CD14-positive monocyte (primary cell): ENCODE measurements around the gene GPX5. TPM values are rescaled to one million over a fixed set of nuclear protein-coding genes. Genes with fewer than 3 reads are reported as not detected.

Experiments
- DNase-seq, 3 donors: peaks; one replicate each; pipeline ENCODE4 v3.0.0-alpha.2; 2011 to 2022
- H2AFZ ChIP-seq: 2 replicates; pipeline ENCODE4 v1.6.0; 2012; ENCODE audit warnings: mild to moderate bottlenecking, low read depth, low read length, inconsistent platforms; ENCODE audit not compliant: insufficient read depth, poor library complexity, severe bottlenecking
- H3K27ac ChIP-seq, 2 donors: 1 replicate in 1 of 2; 2 replicates in 1 of 2; pipeline ENCODE4 v1.5.1; 2012 to 2013; ENCODE audit warnings: low read length in 2 of 2, control low read depth in 1 of 2, inconsistent platforms in 1 of 2, low read depth in 1 of 2, mild to moderate bottlenecking in 1 of 2
- H3K27me3 ChIP-seq, 2 donors: one replicate each; pipeline versions ENCODE4 v1.6.0 to v1.6.1; 2011 to 2013; ENCODE audit warnings: low read length in 2 of 2; ENCODE audit not compliant: control insufficient read depth in 2 of 2, insufficient read depth in 2 of 2
- H3K36me3 ChIP-seq, 2 donors: replicated peaks in 1 of 2; 1 replicate in 1 of 2; 2 replicates in 1 of 2; pipeline versions ENCODE4 v1.5.1 to v1.6.1; 2012 to 2013; ENCODE audit warnings: low read length in 2 of 2, control low read depth in 1 of 2, inconsistent platforms in 1 of 2, mild to moderate bottlenecking in 1 of 2; ENCODE audit not compliant: insufficient read depth in 2 of 2, control insufficient read depth in 1 of 2
- H3K4me1 ChIP-seq, 2 donors: 1 replicate in 1 of 2; 2 replicates in 1 of 2; pipeline versions ENCODE4 v1.5.1 to v1.6.1; 2012 to 2013; ENCODE audit warnings: low read length in 2 of 2, control low read depth in 1 of 2, inconsistent platforms in 1 of 2, mild to moderate bottlenecking in 1 of 2, moderate library complexity in 1 of 2; ENCODE audit not compliant: insufficient read depth in 2 of 2, control insufficient read depth in 1 of 2
- H3K4me2 ChIP-seq: replicated peaks from 2 replicates; pipeline ENCODE3; 2012; ENCODE audit warnings: low read length, moderate library complexity, mild to moderate bottlenecking; ENCODE audit not compliant: poor library complexity, severe bottlenecking; ENCODE audit errors: extremely low read depth
- H3K4me3 ChIP-seq, 3 experiments: fragments of 200-600 bp in 1 of 3; sonication (generic) in 1 of 3; replicated peaks in 1 of 3; 1 replicate in 2 of 3; 2 replicates in 1 of 3; pipeline ENCODE4 v1.5.1; 2011 to 2013; ENCODE audit warnings: low read length in 3 of 3, mild to moderate bottlenecking in 3 of 3, control low read depth in 2 of 3, low read depth in 2 of 3, inconsistent platforms in 1 of 3, moderate library complexity in 1 of 3
- H3K79me2 ChIP-seq: 2 replicates; pipeline ENCODE4 v1.6.0; 2012; ENCODE audit warnings: mild to moderate bottlenecking, control low read depth, inconsistent platforms, low read length, moderate library complexity; ENCODE audit not compliant: insufficient read depth
- H3K9ac ChIP-seq: 2 replicates; pipeline ENCODE4 v1.6.0; 2017; ENCODE audit warnings: low read length, mild to moderate bottlenecking; ENCODE audit not compliant: insufficient read depth, poor library complexity, severe bottlenecking
- H3K9me3 ChIP-seq, 2 donors: replicated peaks in 1 of 2; 1 replicate in 1 of 2; 2 replicates in 1 of 2; pipeline versions ENCODE4 v1.5.1 to v1.6.1; 2012 to 2013; ENCODE audit warnings: low read length in 2 of 2, control low read depth in 1 of 2; ENCODE audit not compliant: control insufficient read depth in 1 of 2, insufficient read depth in 1 of 2
- H4K20me1 ChIP-seq: 2 replicates; pipeline ENCODE4 v1.6.0; 2012; ENCODE audit warnings: mild to moderate bottlenecking, low read length, control low read depth, moderate library complexity; ENCODE audit not compliant: insufficient read depth
- H3K27ac Mint-ChIP-seq, 7 donors: one replicate each; pipeline ENCODE4 v1.8.0; 2020; ENCODE audit warnings: mild to moderate bottlenecking in 7 of 7, mixed read lengths in 7 of 7, moderate library complexity in 6 of 7, inconsistent platforms in 2 of 7
- H3K27me3 Mint-ChIP-seq, 3 donors: one replicate each; pipeline ENCODE4 v1.8.0; 2021 to 2022; ENCODE audit warnings: low read depth in 3 of 3, mild to moderate bottlenecking in 3 of 3, mixed read lengths in 3 of 3, moderate library complexity in 3 of 3, inconsistent platforms in 1 of 3
- H3K36me3 Mint-ChIP-seq, 2 donors: one replicate each; pipeline ENCODE4 v1.8.0; 2020; ENCODE audit warnings: mixed read lengths in 2 of 2, inconsistent platforms in 1 of 2, mild to moderate bottlenecking in 1 of 2
- H3K4me1 Mint-ChIP-seq: one replicate; pipeline ENCODE4 v1.8.0; 2020; ENCODE audit warnings: mild to moderate bottlenecking, mixed read lengths
- H3K4me3 Mint-ChIP-seq, 2 donors: one replicate each; pipeline ENCODE4 v1.8.0; 2020; ENCODE audit warnings: mild to moderate bottlenecking in 2 of 2, mixed read lengths in 2 of 2, moderate library complexity in 1 of 2
- H3K9me3 Mint-ChIP-seq, 7 donors: one replicate each; pipeline ENCODE4 v1.8.0; 2020 to 2022; ENCODE audit warnings: mixed read lengths in 7 of 7, mild to moderate bottlenecking in 6 of 7, moderate library complexity in 6 of 7, inconsistent platforms in 2 of 7
- CTCF ChIP-seq: fragments of 200-600 bp; IDR thresholded peaks from one replicate; pipeline ENCODE4 v1.8.0; 2022; ENCODE audit warnings: antibody characterized with exemption, mild to moderate bottlenecking
- WGBS: methylation state at CpG from one replicate; pipeline ENCODE4 v1.1.5; 2013; ENCODE audit warnings: missing lambda C conversion rate; ENCODE audit not compliant: insufficient coverage; 5-methylcytosine and 5-hydroxymethylcytosine counted together
- intact Hi-C, 2 donors: fragments of 100-400 bp; cut with micrococcal nuclease; formaldehyde crosslinking; loops; one replicate each; pipeline versions ENCODE4 v1.15.0 to v1.15.1; 2023
- polyA plus RNA-seq, 3 donors: library from polyadenylated mRNA; depleted of rRNA in 1 of 3; unstranded in 2 of 3; stranded (reverse) in 1 of 3; fragments of 300-500 nt in 2 of 3; fragments of >200 nt in 1 of 3; fragmentation: Illumina TruSeq in 2 of 3; gene quantifications; 1 replicate in 2 of 3; 2 replicates in 1 of 3; pipeline ENCODE4 v1.2.3, GENCODE V29; 2012 to 2021

GPX5 gene
- polyA plus RNA-seq, 3 donors = not detected

- no peak overlapping the region for H3K4me3 Mint-ChIP-seq
- H3K9ac ChIP-seq = no peak overlapping the region
- H3K27ac Mint-ChIP-seq = no peak overlapping the region
- H3K79me2 ChIP-seq = no peaks in the 10 kb centered on the region
- no peak for DNase-seq
- peaks cover 0 to 7% (median 0%) of the 10 kb centered on the region in 7 donors for H3K9me3 Mint-ChIP-seq
- H3K4me1 Mint-ChIP-seq = no peaks in the 10 kb centered on the region
- H3K9me3 ChIP-seq = no peaks in the 10 kb centered on the region
- no peaks in the 10 kb centered on the region for H3K36me3 ChIP-seq
- peaks cover 5 to 14% of the 10 kb centered on the region in 2 donors for H3K27me3 ChIP-seq
- no peak for TF ChIP-seq CTCF
- H3K4me1 ChIP-seq = no peaks in the 10 kb centered on the region
- H3K27me3 Mint-ChIP-seq = peaks cover 20 to 31% (median 26%) of the 10 kb centered on the region in 3 donors
- H4K20me1 ChIP-seq = no peaks in the 10 kb centered on the region
- no peak overlapping the region for H3K4me3 ChIP-seq
- H3K4me2 ChIP-seq = no peak overlapping the region
- intact Hi-C loops = no loop called here
- H2AFZ ChIP-seq = no peak overlapping the region
- H3K27ac ChIP-seq = no peak overlapping the region
- no peaks in the 10 kb centered on the region for H3K36me3 Mint-ChIP-seq
Observed at GRCh38 chr6:28522594-28523240, 3.0 kb upstream of the GPX5 start.

- Histone ChIP-seq H3K27ac (no peak overlapping the region), H3K9me3 (no peaks in the 10 kb centered on the region), H3K4me2 (no peak overlapping the region), H3K27me3 (peaks cover 4 to 11% of the 10 kb centered on the region in 2 donors), H2AFZ (no peak overlapping the region), H3K79me2 (no peaks in the 10 kb centered on the region), H3K4me1 (no peaks in the 10 kb centered on the region), H4K20me1 (no peaks in the 10 kb centered on the region), H3K9ac (no peak overlapping the region), H3K36me3 (no peaks in the 10 kb centered on the region), H3K4me3 (no peak overlapping the region)
- no peaks in the 10 kb centered on the region for H3K4me1 Mint-ChIP-seq
- DNase-seq = no peak
- H3K36me3 Mint-ChIP-seq = no peaks in the 10 kb centered on the region
- WGBS = 0% methylated on average over 2 of the region's 3 CpGs
- peaks cover 19 to 33% (median 26%) of the 10 kb centered on the region in 3 donors for H3K27me3 Mint-ChIP-seq
- H3K4me3 Mint-ChIP-seq = no peak overlapping the region
- TF ChIP-seq CTCF = no peak
- intact Hi-C loops = no loop called here
- no peak overlapping the region for H3K27ac Mint-ChIP-seq
- peaks cover 0 to 7% (median 0%) of the 10 kb centered on the region in 7 donors for H3K9me3 Mint-ChIP-seq
Observed at GRCh38 chr6:28523241-28523622, 2.4 kb upstream of the GPX5 start.
